A673 (cell line): Measurements from ENCODE around the gene DSCAM. TPM values are rescaled to one million over a fixed set of nuclear protein-coding genes. Genes with fewer than 3 reads are reported as not detected.

Experiments
- BruUV-seq: library from RNA; stranded (reverse); fragments of 400-500 nt; replicated peaks from 2 replicates; lab custom pipeline; 2021; lab: Mats Ljungman, UMichigan
- CTCF ChIA-PET: fragments of 300-600 bp; sonication (Branson Sonifier 250); formaldehyde crosslinking; loops from one replicate; lab custom pipeline; 2022; ENCODE audit warnings: antibody characterized with exemption; lab: Charles Lee
- POLR2A ChIA-PET: fragments of 300-600 bp; sonication (Branson Sonifier 250); formaldehyde crosslinking; loops from one replicate; lab custom pipeline; 2022; ENCODE audit warnings: antibody characterized with exemption; ENCODE audit not compliant: low non-redundant PET; lab: Charles Lee
- DNase-seq: peaks from one replicate; pipeline ENCODE4 v3.0.0-alpha.2; 2015; ENCODE audit warnings: low spot score
- H3K27ac ChIP-seq: fragments of 200-600 bp; sonication (generic); 2 replicates; pipeline ENCODE4 v1.5.1; 2016; ENCODE audit warnings: mixed run types, low read depth, mild to moderate bottlenecking, mixed read lengths, antibody characterized with exemption, low read length; ENCODE audit not compliant: poor library complexity, severe bottlenecking
- H3K27me3 ChIP-seq: fragments of 200-600 bp; sonication (generic); replicated peaks from 2 replicates; pipeline ENCODE4 v1.6.1; 2017; ENCODE audit warnings: mixed run types, low read depth, mild to moderate bottlenecking, mixed read lengths, antibody characterized with exemption, low read length; ENCODE audit not compliant: insufficient read depth, poor library complexity
- H3K36me3 ChIP-seq: fragments of 200-600 bp; sonication (generic); 2 replicates; pipeline ENCODE4 v1.6.1; 2016; ENCODE audit warnings: mixed run types, mild to moderate bottlenecking, mixed read lengths, antibody characterized with exemption, low read length; ENCODE audit not compliant: insufficient read depth, poor library complexity, severe bottlenecking
- H3K4me1 ChIP-seq: fragments of 200-600 bp; sonication (generic); 2 replicates; pipeline ENCODE4 v1.6.1; 2017; ENCODE audit warnings: mixed run types, mild to moderate bottlenecking, mixed read lengths, antibody characterized with exemption, low read length; ENCODE audit not compliant: insufficient read depth, poor library complexity, severe bottlenecking
- H3K4me3 ChIP-seq: fragments of 200-600 bp; sonication (generic); 2 replicates; pipeline ENCODE4 v1.5.1; 2016; ENCODE audit warnings: low read depth, mixed run types, mild to moderate bottlenecking, mixed read lengths, low read length; ENCODE audit not compliant: poor library complexity, severe bottlenecking
- H3K9me3 ChIP-seq: fragments of 200-600 bp; sonication (generic); 2 replicates; pipeline ENCODE4 v1.6.1; 2016; ENCODE audit warnings: mixed run types, low read depth, mild to moderate bottlenecking, mixed read lengths, antibody characterized with exemption, low read length; ENCODE audit not compliant: poor library complexity, severe bottlenecking
- CTCF ChIP-seq: fragments of 300-800, 200-600 bp; sonication (generic); conservative IDR thresholded peaks from 2 replicates; pipeline ENCODE4 v1.5.1; 2017; ENCODE audit warnings: low read depth, mild to moderate bottlenecking, antibody characterized with exemption, low read length, moderate library complexity, mixed read lengths
- EZH2 ChIP-seq: fragments of 200-600 bp; sonication (generic); IDR thresholded peaks from 2 replicates; pipeline ENCODE4 v1.6.1; 2017; ENCODE audit warnings: borderline replicate concordance, low read depth, mild to moderate bottlenecking, mixed read lengths, antibody characterized with exemption, low read length; ENCODE audit not compliant: poor library complexity, severe bottlenecking
- intact Hi-C: fragments of 100-400 bp; cut with micrococcal nuclease; formaldehyde crosslinking; loops from one replicate; pipeline ENCODE4 v1.10.0; 2022; ENCODE audit not compliant: unreplicated experiment
- total RNA-seq: library from RNA; stranded (reverse); gene quantifications from 2 replicates; pipeline ENCODE4 v1.2.3, GENCODE V29; 2021

The DSCAM gene
- total RNA-seq, 1 experiment from 2014 or later, result not detected

- POLR2A ChIA-PET, result no interaction called here
- Histone ChIP-seq H3K27ac (no peak overlapping the region), H3K9me3 (peaks cover 29% of the 10 kb centered on the region), H3K36me3 (no peaks in the 10 kb centered on the region), H3K4me3 (no peak overlapping the region), H3K27me3 (no peaks in the 10 kb centered on the region), H3K4me1 (no peaks in the 10 kb centered on the region)
- TF ChIP-seq CTCF, result no peak
- TF ChIP-seq EZH2, result no peak
- DNase-seq, result no peak
- no TSS peak for BruUV-seq
- CTCF ChIA-PET, result no interaction called here
- intact Hi-C loops, result no loop called here
Measured at GRCh38 chr21:40227096-40227495, 619.9 kb downstream of the DSCAM start.

GRCh38 chr21:40215941-40216340 is 631.0 kb downstream of the DSCAM start:
- DNase-seq, result no peak
- ChIA-PET CTCF (no interaction called here), POLR2A (no interaction called here)
- H3K27ac ChIP-seq, result no peak overlapping the region
- peaks cover 22% of the 10 kb centered on the region for H3K9me3 ChIP-seq
- no peaks in the 10 kb centered on the region for H3K36me3 ChIP-seq
- no peak for TF ChIP-seq EZH2
- TF ChIP-seq CTCF, result no peak
- no peaks in the 10 kb centered on the region for H3K27me3 ChIP-seq
- no TSS peak for BruUV-seq
- intact Hi-C loops, result no loop called here
- H3K4me3 ChIP-seq, result no peak overlapping the region
- no peaks in the 10 kb centered on the region for H3K4me1 ChIP-seq

- DNase-seq, result no peak
- Histone ChIP-seq H3K4me3 (no peak overlapping the region), H3K36me3 (no peaks in the 10 kb centered on the region), H3K9me3 (peaks cover 15% of the 10 kb centered on the region), H3K4me1 (no peaks in the 10 kb centered on the region), H3K27ac (no peak overlapping the region), H3K27me3 (no peaks in the 10 kb centered on the region)
- POLR2A ChIA-PET, result no interaction called here
- BruUV-seq, result no TSS peak
- no peak for TF ChIP-seq EZH2
- no peak for TF ChIP-seq CTCF
- intact Hi-C loops, result no loop called here
- CTCF ChIA-PET, result no interaction called here
Measured at GRCh38 chr21:40210251-40210650, 636.7 kb downstream of the DSCAM start.
